Ovary (tissue), 9 donors: ENCODE measurements around the gene ZBTB33. TPM values are rescaled to one million over a fixed set of nuclear protein-coding genes. Genes with fewer than 3 reads are reported as not detected.

Experiments
- DNase-seq, 5 donors: peaks; one replicate each; pipeline ENCODE4 v3.0.0-alpha.2; 2019 to 2020
- H3K27ac ChIP-seq, 2 donors: fragments of 200-600 bp; one replicate each; pipeline versions ENCODE4 v1.5.1 to v1.8.0; 2019 to 2022
- H3K27me3 ChIP-seq: fragments of 200-600 bp; one replicate; pipeline ENCODE4 v1.8.0; 2022
- H3K36me3 ChIP-seq: fragments of 200-600 bp; sonication (generic); one replicate; pipeline ENCODE4 v1.5.1; 2019
- H3K4me1 ChIP-seq: one replicate; pipeline ENCODE4 v1.8.1; 2013; ENCODE audit warnings: mild to moderate bottlenecking, moderate library complexity; ENCODE audit not compliant: insufficient read depth
- H3K4me3 ChIP-seq: fragments of 200-600 bp; sonication (generic); one replicate; pipeline ENCODE4 v1.5.1; 2017
- H3K9me3 ChIP-seq, 2 donors: fragments of 200-600 bp in 1 of 2; sonication (generic) in 1 of 2; one replicate each; pipeline versions ENCODE4 v1.5.1 to v1.8.1; 2013 to 2019; ENCODE audit warnings: mild to moderate bottlenecking in 1 of 2, moderate library complexity in 1 of 2
- EP300 ChIP-seq: sonication (generic); formaldehyde crosslinking; IDR thresholded peaks from one replicate; pipeline ENCODE4 v1.6.1; 2017; ENCODE audit warnings: antibody characterized with exemption
- POLR2A ChIP-seq: fragments of 450-650 bp; IDR thresholded peaks from one replicate; pipeline ENCODE4 v1.6.1; 2017; ENCODE audit warnings: antibody characterized with exemption, mild to moderate bottlenecking, moderate library complexity
- WGBS, 3 donors: extraction: QIAGEN DNeasy Blood & Tissue Kit in 1 of 3; methylation state at CpG; one replicate each; pipeline versions ENCODE4 v1.1.5 to v1.1.7; 2013 to 2017; 5-methylcytosine and 5-hydroxymethylcytosine counted together
- intact Hi-C, 4 donors: fragments of 100-400 bp; cut with DNase I; formaldehyde crosslinking; loops; one replicate each; pipeline versions ENCODE4 v1.11.0 to v1.15.1; 2022 to 2023
- polyA plus RNA-seq, 2 donors: library from polyadenylated mRNA; stranded (reverse); fragments of 200-250 nt in 1 of 2; fragments of 350-450 nt in 1 of 2; fragmentation: Illumina TruSeq in 1 of 2; extraction: RNeasy Lipid Tissue Mini Kit (QIAGEN cat#74804) in 1 of 2; gene quantifications; one replicate each; pipeline ENCODE4 v1.2.3, GENCODE V29; 2013 to 2014
- total RNA-seq, 7 donors: library from RNA; depleted of rRNA in 2 of 7; stranded (reverse); fragments of >200 nt in 2 of 7; fragmentation: NEBNext Ultra II Directional in 3 of 7; extraction: Animal tissue kit (Norgen Biotek cat#: 25700) in 3 of 7; gene quantifications; one replicate each; pipeline versions ENCODE4 v1.1.0 to v1.2.4, GENCODE V29; 2016 to 2023
- TF ChIP-seq, protein P1 (sequence below), 3 donors: fragments of 450-650 bp in 2 of 3; fragments of 200-600 bp in 1 of 3; IDR thresholded peaks; one replicate each; pipeline versions ENCODE4 v1.5.1 to v1.8.0; 2016 to 2022; ENCODE audit warnings: antibody characterized with exemption in 3 of 3, mild to moderate bottlenecking in 1 of 3
- donor health status: DM: no; HTN: no; CAD: no; lungs with moderate emphysema.
- donor health status: DM: no; HTN: no; CAD: no.
- donor health status: Bipolar disorder and iron deficiency.
- donor health status: DM: yes; HTN: yes; CAD: no.
- donor health status: DM: no; HTN: no; CAD: no.
- donor health status: DM: yes; HTN: yes; CAD: no.

Gene ZBTB33
- total and polyA plus RNA-seq, 9 donors: 6.6 to 20.0 (median 14.9) TPM

DNA sequence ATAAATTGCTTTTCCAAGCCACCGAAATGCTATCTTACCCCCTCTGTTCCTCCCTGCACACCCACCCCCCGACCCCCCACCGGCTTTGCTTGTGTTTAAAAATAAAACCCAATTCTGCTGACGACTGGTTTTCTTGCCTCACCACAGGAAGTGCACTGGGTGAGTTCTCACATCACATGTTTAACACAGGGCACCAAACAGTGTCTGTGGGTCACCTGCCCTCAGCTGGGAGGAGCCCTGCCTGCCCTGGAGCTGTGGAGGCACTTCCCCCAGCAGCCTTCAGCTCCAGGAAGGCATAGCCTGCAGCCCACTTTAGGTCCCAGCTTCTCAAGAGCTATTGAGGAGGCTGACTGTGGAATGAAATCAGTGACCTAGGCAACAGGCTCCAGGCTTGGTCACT lies 51.8 kb downstream of the ZBTB33 start:
- no peak for TF ChIP-seq POLR2A
- no peak for TF ChIP-seq EP300
- TF ChIP-seq, protein P1, sequence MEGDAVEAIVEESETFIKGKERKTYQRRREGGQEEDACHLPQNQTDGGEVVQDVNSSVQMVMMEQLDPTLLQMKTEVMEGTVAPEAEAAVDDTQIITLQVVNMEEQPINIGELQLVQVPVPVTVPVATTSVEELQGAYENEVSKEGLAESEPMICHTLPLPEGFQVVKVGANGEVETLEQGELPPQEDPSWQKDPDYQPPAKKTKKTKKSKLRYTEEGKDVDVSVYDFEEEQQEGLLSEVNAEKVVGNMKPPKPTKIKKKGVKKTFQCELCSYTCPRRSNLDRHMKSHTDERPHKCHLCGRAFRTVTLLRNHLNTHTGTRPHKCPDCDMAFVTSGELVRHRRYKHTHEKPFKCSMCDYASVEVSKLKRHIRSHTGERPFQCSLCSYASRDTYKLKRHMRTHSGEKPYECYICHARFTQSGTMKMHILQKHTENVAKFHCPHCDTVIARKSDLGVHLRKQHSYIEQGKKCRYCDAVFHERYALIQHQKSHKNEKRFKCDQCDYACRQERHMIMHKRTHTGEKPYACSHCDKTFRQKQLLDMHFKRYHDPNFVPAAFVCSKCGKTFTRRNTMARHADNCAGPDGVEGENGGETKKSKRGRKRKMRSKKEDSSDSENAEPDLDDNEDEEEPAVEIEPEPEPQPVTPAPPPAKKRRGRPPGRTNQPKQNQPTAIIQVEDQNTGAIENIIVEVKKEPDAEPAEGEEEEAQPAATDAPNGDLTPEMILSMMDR (IDR thresholded peaks at IDR 0.05): no peak
- intact Hi-C loops: no loop called here
- Histone ChIP-seq H3K4me3 (no peak overlapping the region), H3K27ac (no peak overlapping the region), H3K4me1 (no peaks in the 10 kb centered on the region), H3K27me3 (no peaks in the 10 kb centered on the region), H3K9me3 (no peaks in the 10 kb centered on the region), H3K36me3 (no peaks in the 10 kb centered on the region)
- 17 to 29% (median 17%) methylated on average over 4 of the region's 4 CpGs for WGBS, 3 donors
- no peak for DNase-seq

DNA sequence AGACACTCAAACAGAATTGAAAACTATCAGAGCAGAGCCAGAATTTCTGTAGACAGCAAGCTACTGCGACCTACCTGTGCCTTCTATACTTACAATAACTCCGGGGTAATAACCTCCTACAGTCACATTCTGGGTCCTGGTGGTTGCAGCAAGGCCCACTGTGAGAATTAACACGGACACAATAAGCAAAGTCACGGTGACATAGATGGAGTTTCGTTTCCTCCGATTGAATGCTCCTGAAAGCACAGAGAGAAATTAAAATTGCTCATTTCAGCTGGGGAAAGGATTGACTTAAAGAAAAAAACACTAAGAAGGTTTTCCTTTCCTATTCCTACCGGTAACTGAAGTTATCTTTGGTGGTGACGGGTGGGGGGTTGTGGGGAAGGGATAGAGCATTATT lies 53.6 kb downstream of the ZBTB33 start:
- Histone ChIP-seq H3K27ac (no peak overlapping the region), H3K4me1 (no peaks in the 10 kb centered on the region), H3K36me3 (no peaks in the 10 kb centered on the region), H3K27me3 (no peaks in the 10 kb centered on the region), H3K9me3 (no peaks in the 10 kb centered on the region), H3K4me3 (no peak overlapping the region)
- WGBS, 3 donors: 66 to 73% (median 73%) methylated on average over 8 of the region's 8 CpGs
- intact Hi-C loops: no loop called here
- TF ChIP-seq EP300 (no peak), POLR2A (no peak)
- TF ChIP-seq, protein P1 (IDR thresholded peaks at IDR 0.05): no peak
- no peak for DNase-seq

DNA sequence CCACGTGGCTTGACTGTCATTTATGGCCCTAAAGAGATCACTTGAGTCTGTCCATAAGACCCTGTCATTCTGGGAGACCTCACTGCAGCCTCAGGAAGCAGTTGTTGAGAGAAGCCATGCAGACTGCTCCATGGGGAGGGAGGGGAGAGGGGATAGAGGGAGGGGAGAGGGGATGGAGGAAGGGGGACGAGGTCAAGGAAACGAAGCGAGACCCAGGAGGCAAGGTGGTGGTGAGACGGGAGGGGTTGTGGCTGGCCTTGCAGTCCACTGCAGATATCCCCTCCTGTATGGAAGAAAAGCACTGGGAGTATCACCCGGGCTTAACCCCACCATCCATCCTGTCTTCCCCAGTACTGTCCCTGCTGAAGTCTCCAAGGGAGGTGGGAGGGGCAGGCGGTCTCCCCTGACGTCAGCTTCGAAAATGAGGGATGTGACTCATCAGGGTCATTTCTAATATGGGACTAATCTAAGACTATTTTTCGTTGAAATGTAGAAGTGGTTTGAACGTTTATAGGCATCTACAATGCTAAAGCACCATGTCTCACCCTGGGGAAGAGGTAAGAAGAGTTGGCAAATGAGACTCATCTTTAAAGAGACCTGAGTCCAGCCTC lies 55.0 kb downstream of the ZBTB33 start:
- Histone ChIP-seq H3K27ac (no peak overlapping the region), H3K36me3 (no peaks in the 10 kb centered on the region), H3K4me1 (no peaks in the 10 kb centered on the region), H3K27me3 (no peaks in the 10 kb centered on the region), H3K4me3 (no peak overlapping the region), H3K9me3 (no peaks in the 10 kb centered on the region)
- TF ChIP-seq EP300: no peak
- TF ChIP-seq, protein P1 (IDR thresholded peaks at IDR 0.05): no peak
- no peak for TF ChIP-seq POLR2A
- intact Hi-C loops: no loop called here
- WGBS, 3 donors: 44 to 61% (median 46%) methylated on average over 11 of the region's 11 CpGs
- no peak for DNase-seq

DNA sequence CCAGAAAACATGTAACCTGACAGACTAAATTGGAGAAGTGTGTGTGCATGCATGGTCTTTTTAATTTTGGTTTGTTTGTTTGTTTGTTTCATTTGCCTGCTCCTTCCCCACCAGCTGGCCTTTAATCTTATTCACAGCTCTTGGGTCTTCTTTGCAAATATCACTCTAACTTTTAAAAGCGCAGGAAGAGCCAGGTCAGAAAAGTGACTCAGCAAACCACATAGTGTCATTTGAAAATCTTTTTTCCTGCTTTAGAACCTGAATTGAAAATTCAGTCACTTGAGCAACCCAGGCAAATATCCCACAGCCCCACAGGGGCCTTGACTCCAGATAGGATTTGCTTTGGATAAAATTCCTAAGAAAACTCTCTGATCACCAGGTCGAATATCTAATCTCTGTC lies 56.0 kb downstream of the ZBTB33 start:
- no peaks in the 10 kb centered on the region for H3K36me3 ChIP-seq
- TF ChIP-seq, protein P1 (IDR thresholded peaks at IDR 0.05): no peak
- TF ChIP-seq EP300 (no peak), POLR2A (no peak)
- intact Hi-C loops: no loop called here
- no peaks in the 10 kb centered on the region for H3K9me3 ChIP-seq
- 63 to 75% (median 73%) methylated on average over 2 of the region's 2 CpGs for WGBS, 3 donors
- no peak overlapping the region for H3K4me3 ChIP-seq
- no peak for DNase-seq
- H3K27me3 ChIP-seq: no peaks in the 10 kb centered on the region
- no peaks in the 10 kb centered on the region for H3K4me1 ChIP-seq
- H3K27ac ChIP-seq: no peak overlapping the region

Other genes with a start within 250 kb of the ZBTB33 start
- under 1 TPM in 1 of 7 donors, not detected in 6; 0.12 TPM for gene RHOXF2B, start 173.1 kb upstream of the ZBTB33 start, total RNA-seq
- under 1 TPM; 0.08 to 0.17 TPM for gene RHOXF2B, start 173.1 kb upstream of the ZBTB33 start, polyA plus RNA-seq
- gene RHOXF1, start 134.9 kb upstream of the ZBTB33 start, total RNA-seq: 1 to 10 TPM in 5 of 7 donors, under 1 TPM in 1, not detected in 1; 0.87 to 2.6 (median 1.3) TPM
- gene RHOXF1, start 134.9 kb upstream of the ZBTB33 start, polyA plus RNA-seq: 1 to 10 TPM in 1 of 2 donors, not detected in 1; 2.9 TPM
- gene RHOXF2, start 92.2 kb upstream of the ZBTB33 start, total RNA-seq: under 1 TPM in 2 of 7 donors, not detected in 5; 0.08 to 0.12 TPM
- gene RHOXF2, start 92.2 kb upstream of the ZBTB33 start, polyA plus RNA-seq: not detected
- gene TMEM255A, start 60.6 kb downstream of the ZBTB33 start, total RNA-seq: 10 to 100 TPM in 5 of 7 donors, 1 to 10 TPM in 2; 6.7 to 22.5 (median 16.3) TPM
- 10 to 100 TPM; 14.2 to 25.2 TPM for gene TMEM255A, start 60.6 kb downstream of the ZBTB33 start, polyA plus RNA-seq
- gene ATP1B4, start 111.3 kb downstream of the ZBTB33 start, total RNA-seq: not detected
- gene ATP1B4, start 111.3 kb downstream of the ZBTB33 start, polyA plus RNA-seq: not detected
- 100 to 1,000 TPM in 3 of 7 donors, 10 to 100 TPM in 4; 68.1 to 129 (median 87.3) TPM for gene LAMP2, start 218.5 kb downstream of the ZBTB33 start, total RNA-seq
- gene LAMP2, start 218.5 kb downstream of the ZBTB33 start, polyA plus RNA-seq: 100 to 1,000 TPM in 1 of 2 donors, 10 to 100 TPM in 1; 55.2 to 170 TPM